ENCODE results near the gene FOXRED2.

GRCh38 chr22:36457688-36458450 lies 49.0 kb downstream of the FOXRED2 start:
- no peak for TF ChIP-seq CTCF (conservative IDR thresholded peaks at IDR 0.05)
- no peak for TF ChIP-seq EZH2 (IDR thresholded peaks at IDR 0.05; ENCODE audit: low read depth)
